Activated naive CD4-positive, alpha-beta T cell treated with anti-CD3 and anti-CD28 coated beads, Interleukin-2, amount 50 U/mL, for 24 hours (primary cell): ENCODE data around the gene GLMP.

ENCODE experiments used
- H3K27ac Mint-ChIP-seq: one replicate; pipeline ENCODE4 v1.8.0; 2021; ENCODE audit warnings: mild to moderate bottlenecking, mixed read lengths
- H3K27me3 Mint-ChIP-seq: one replicate; pipeline ENCODE4 v1.8.0; 2021; ENCODE audit warnings: mixed read lengths
- H3K36me3 Mint-ChIP-seq: one replicate; pipeline ENCODE4 v1.8.0; 2021; ENCODE audit warnings: mixed read lengths
- H3K4me1 Mint-ChIP-seq: one replicate; pipeline ENCODE4 v1.8.0; 2021; ENCODE audit warnings: mixed read lengths
- H3K4me3 Mint-ChIP-seq: one replicate; pipeline ENCODE4 v1.8.0; 2021; ENCODE audit warnings: mild to moderate bottlenecking, mixed read lengths
- H3K9me3 Mint-ChIP-seq: one replicate; pipeline ENCODE4 v1.8.0; 2021; ENCODE audit warnings: mixed read lengths

GLMP gene

GRCh38 chr1:156246781-156247459 is 48.6 kb downstream of the GLMP start:
- no peak overlapping the region for H3K4me3 Mint-ChIP-seq
- no peaks in the 10 kb centered on the region for H3K9me3 Mint-ChIP-seq
- H3K36me3 Mint-ChIP-seq, result no peaks in the 10 kb centered on the region
- H3K4me1 Mint-ChIP-seq, result peaks cover 16% of the 10 kb centered on the region
- H3K27ac Mint-ChIP-seq, result no peak overlapping the region
- no peaks in the 10 kb centered on the region for H3K27me3 Mint-ChIP-seq

- Mint-ChIP-seq H3K4me1 (peaks cover 16% of the 10 kb centered on the region), H3K9me3 (no peaks in the 10 kb centered on the region), H3K36me3 (no peaks in the 10 kb centered on the region), H3K27ac (no peak overlapping the region), H3K4me3 (peak overlapping the region; percentile 42), H3K27me3 (no peaks in the 10 kb centered on the region)
Measured at GRCh38 chr1:156246241-156246780, 49.2 kb downstream of the GLMP start.

- Mint-ChIP-seq H3K4me1 (peaks cover 16% of the 10 kb centered on the region), H3K27me3 (no peaks in the 10 kb centered on the region)
Measured at GRCh38 chr1:156245451-156246232, 49.8 kb downstream of the GLMP start.

GRCh38 chr1:156244712-156245111 is 50.8 kb downstream of the GLMP start:
- Mint-ChIP-seq H3K9me3 (no peaks in the 10 kb centered on the region), H3K27me3 (no peaks in the 10 kb centered on the region)

More at GRCh38 chr1:156245451-156246232, 49.8 kb downstream of the GLMP start:
- no peaks in the 10 kb centered on the region for H3K36me3 Mint-ChIP-seq
- peak overlapping the region; percentile 84 for H3K4me3 Mint-ChIP-seq
- H3K9me3 Mint-ChIP-seq, result no peaks in the 10 kb centered on the region
- H3K27ac Mint-ChIP-seq, result peak overlapping the region; percentile 83

GRCh38 chr1:156244126-156244525 is 51.4 kb downstream of the GLMP start:
- Mint-ChIP-seq H3K27me3 (no peaks in the 10 kb centered on the region), H3K27ac (no peak overlapping the region), H3K4me1 (peaks cover 16% of the 10 kb centered on the region), H3K4me3 (no peak overlapping the region), H3K36me3 (peaks cover 4% of the 10 kb centered on the region), H3K9me3 (no peaks in the 10 kb centered on the region)

More at GRCh38 chr1:156244712-156245111, 50.8 kb downstream of the GLMP start:
- Mint-ChIP-seq H3K4me3 (peak overlapping the region; percentile 84), H3K27ac (peak overlapping the region; percentile 70), H3K36me3 (peaks cover 3% of the 10 kb centered on the region), H3K4me1 (peaks cover 16% of the 10 kb centered on the region)

GRCh38 chr1:156242738-156243137 is 52.7 kb downstream of the GLMP start:
- Mint-ChIP-seq H3K4me1 (peaks cover 16% of the 10 kb centered on the region), H3K27me3 (no peaks in the 10 kb centered on the region), H3K9me3 (no peaks in the 10 kb centered on the region), H3K4me3 (no peak overlapping the region), H3K36me3 (peaks cover 4% of the 10 kb centered on the region), H3K27ac (no peak overlapping the region)
